Heart left ventricle (tissue), 16 donors: ENCODE results near the gene DBH. TPM values are rescaled to one million over a fixed set of nuclear protein-coding genes. Genes with fewer than 3 reads are reported as not detected.

Experiments used
- ATAC-seq, 4 donors: fragments of 200-7000 bp; cut with Tn5 transposase; one replicate each; pipeline ENCODE4 v1.9.1; 2020 to 2022; ENCODE audit warnings: moderate library complexity in 4 of 4, mild to moderate bottlenecking in 3 of 4, moderate number of reproducible peaks in 1 of 4
- DNase-seq, 5 donors: peaks; one replicate each; pipeline ENCODE4 v3.0.0-alpha.2; 2020
- H3K27ac ChIP-seq, 12 donors: fragments of 200-600 bp; sonication (generic) in 4 of 12; one replicate each; pipeline versions ENCODE4 v1.5.0 to v1.8.0; 2016 to 2022; ENCODE audit warnings: mild to moderate bottlenecking in 2 of 12
- H3K27me3 ChIP-seq, 9 donors: fragments of 200-600 bp; sonication (generic) in 2 of 9; one replicate each; pipeline versions ENCODE4 v1.5.1 to v1.8.0; 2016 to 2022; ENCODE audit warnings: mild to moderate bottlenecking in 3 of 9
- H3K36me3 ChIP-seq, 9 donors: fragments of 200-600 bp; sonication (generic) in 2 of 9; one replicate each; pipeline versions ENCODE4 v1.5.0 to v1.8.0; 2018 to 2022; ENCODE audit warnings: mild to moderate bottlenecking in 2 of 9
- H3K4me1 ChIP-seq, 12 donors: fragments of 200-600 bp; sonication (generic) in 4 of 12; one replicate each; pipeline versions ENCODE4 v1.5.0 to v1.8.0; 2016 to 2022; ENCODE audit warnings: mild to moderate bottlenecking in 3 of 12
- H3K4me3 ChIP-seq, 12 donors: fragments of 200-600 bp; sonication (generic) in 4 of 12; one replicate each; pipeline versions ENCODE4 v1.5.0 to v1.8.0; 2017 to 2022; ENCODE audit warnings: mild to moderate bottlenecking in 9 of 12, moderate library complexity in 4 of 12
- H3K9me3 ChIP-seq, 12 donors: fragments of 200-600 bp; sonication (generic) in 4 of 12; one replicate each; pipeline versions ENCODE4 v1.5.0 to v1.8.0; 2016 to 2022; ENCODE audit warnings: mild to moderate bottlenecking in 1 of 12
- CTCF ChIP-seq, 12 donors: fragments of 200-600 bp; sonication (generic) in 4 of 12; IDR thresholded peaks; one replicate each; pipeline versions ENCODE4 v1.5.0 to v1.8.0; 2018 to 2022; ENCODE audit warnings: antibody characterized with exemption in 12 of 12, mild to moderate bottlenecking in 5 of 12
- POLR2A ChIP-seq, 2 donors: fragments of 450-650 bp; IDR thresholded peaks; one replicate each; pipeline ENCODE4 v1.6.1; 2017; ENCODE audit warnings: antibody characterized with exemption in 2 of 2, mild to moderate bottlenecking in 2 of 2, moderate library complexity in 2 of 2
- WGBS, 4 donors: extraction: QIAGEN DNeasy Blood & Tissue Kit in 2 of 4; methylation state at CpG; one replicate each; pipeline versions ENCODE4 v1.1.5 to v1.1.7; 2013 to 2018; 5-methylcytosine and 5-hydroxymethylcytosine counted together
- intact Hi-C, 10 donors: fragments of 100-400 bp; cut with DNase I; formaldehyde crosslinking; loops; one replicate each; pipeline versions ENCODE4 v1.11.1 to v1.14.2; 2022
- polyA plus RNA-seq, 2 donors: library from polyadenylated mRNA; stranded (reverse); fragments of 200-250 nt; gene quantifications; one replicate each; pipeline ENCODE4 v1.2.3, GENCODE V29; 2013
- total RNA-seq, 9 donors: library from RNA; depleted of rRNA in 2 of 9; stranded (reverse); fragments of >200 nt in 2 of 9; fragmentation: NEBNext Ultra II Directional in 3 of 9; extraction: Animal tissue kit (Norgen Biotek cat#: 25700) in 3 of 9; gene quantifications; one replicate each; pipeline versions ENCODE4 v1.1.0 to v1.2.4, GENCODE V29; 2016 to 2023
- donor health status: ischemic (EF 13 %, LVEDD 7.1; RV severe dilation, severe dysfunction).
- donor health status: healthy with polysubstance abuse.
- donor health status: DM: no; HTN: yes; CAD: no.
- donor health status: DM: no; HTN: no; CAD: no.
- donor health status: ischemic (EF 25% LVEDD 6.9; RV normal size, moderate dysfunction).
- donor health status: ischemic (EF 25% LVEDD 5.7; RV mildly dilated, moderate dysfunction).
- donor health status: healthy.
- donor health status: DM: yes; HTN: yes; CAD: no.
- donor health status: ischemic (EF 35%, LVEDD 5.7; RV mildly dilated, moderate dysfunction).
- donor health status: nonischemic (EF 11% LVEDD 7.7; RV severe dilation, severe dysfunction).
- donor health status: DM: yes; HTN: yes; CAD: no.
- donor health status: PGD.
- donor health status: ischemic (EF 29% LVEDD 5.4; RV normal size, mild dysfunction).
- donor health status: nonischemic (EF 23%, LVEDD 6.1; RV moderate dilation, normal function).

Gene DBH
- total and polyA plus RNA-seq, 11 donors, result 0.06 to 0.08 TPM; not detected in 9

DNA sequence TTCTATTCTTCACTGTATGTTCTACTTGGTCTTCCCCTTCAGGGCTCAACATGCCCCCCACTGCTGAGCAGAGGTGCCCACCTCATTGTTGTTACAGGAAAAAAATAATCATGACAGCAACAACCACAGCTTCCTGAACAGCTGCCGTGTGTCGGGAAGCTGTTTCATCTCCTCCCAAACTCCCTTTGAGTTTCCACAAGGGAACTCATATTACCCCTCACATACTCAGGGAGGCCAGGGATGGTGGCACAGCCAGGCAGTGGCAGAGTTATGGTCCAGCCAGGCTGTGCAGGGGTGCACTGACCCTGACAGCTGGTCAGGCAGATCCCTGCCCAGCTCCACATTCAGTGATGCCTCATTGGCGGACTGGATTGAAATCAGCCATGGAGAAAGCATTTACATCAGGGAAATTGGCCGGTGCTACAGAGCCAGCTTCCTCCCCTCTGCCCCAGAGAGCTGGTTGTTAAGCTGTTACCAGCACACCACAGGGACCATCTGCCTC is 64.7 kb downstream of the DBH start:
- Histone ChIP-seq H3K27ac (no peak overlapping the region), H3K4me1 (peaks cover 0 to 26% (median 9%) of the 10 kb centered on the region in 12 donors), H3K36me3 (no peaks in the 10 kb centered on the region), H3K27me3 (peaks cover 0 to 32% (median 20%) of the 10 kb centered on the region in 9 donors), H3K4me3 (no peak overlapping the region), H3K9me3 (no peaks in the 10 kb centered on the region)
- 58 to 66% (median 63%) methylated on average over 3 to 4 of the region's 4 CpGs for WGBS, 4 donors
- ATAC-seq (peak in 1 of 4 donors; percentile 16), DNase-seq (peak in 1 of 5 donors; percentile 34)
- TF ChIP-seq CTCF (IDR thresholded peaks at IDR 0.05), result no peak
- TF ChIP-seq POLR2A (IDR thresholded peaks at IDR 0.05), result no peak
- intact Hi-C loops, result no loop called here

DNA sequence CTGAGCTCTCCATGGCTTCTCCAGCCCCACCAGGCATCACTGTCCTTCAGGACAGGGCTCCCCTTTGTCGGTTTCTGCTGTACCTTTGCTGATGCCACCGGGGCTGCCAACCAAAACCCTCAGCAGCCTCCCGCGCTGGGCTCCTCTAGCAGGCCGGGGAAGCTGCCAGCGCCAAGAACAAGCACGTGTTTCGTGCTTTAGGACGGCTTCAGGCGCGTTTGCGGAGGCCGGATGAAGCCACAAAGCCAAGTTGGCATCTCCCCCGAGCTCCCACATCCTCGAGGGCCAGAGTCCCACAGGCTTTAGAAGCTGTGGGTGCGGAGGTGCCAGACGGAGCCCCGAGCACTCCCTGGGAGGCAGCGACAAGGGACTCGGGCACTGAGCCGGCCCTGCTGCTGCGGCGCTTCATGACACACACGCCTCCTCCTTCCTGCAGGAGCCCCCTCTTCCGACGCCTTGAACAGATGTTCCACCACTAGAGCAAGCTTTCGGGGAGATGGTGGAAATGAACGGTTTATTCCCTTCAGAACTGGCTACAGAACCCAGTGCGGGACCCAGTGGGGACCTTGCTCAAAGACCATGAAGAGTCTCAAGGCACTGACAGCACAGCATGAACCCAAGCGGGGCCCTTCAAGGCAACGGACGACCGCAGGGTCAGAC is 65.3 kb downstream of the DBH start:
- no peaks in the 10 kb centered on the region for H3K36me3 ChIP-seq
- ATAC-seq (no peak), DNase-seq (peak in 4 of 5 donors; percentile 4 to 63 (median 18))
- peaks cover 0 to 32% (median 20%) of the 10 kb centered on the region in 9 donors for H3K27me3 ChIP-seq
- peak overlapping the region in 2 of 12 donors; percentile 22 to 37 for H3K27ac ChIP-seq
- TF ChIP-seq CTCF (IDR thresholded peaks at IDR 0.05) (no peak), POLR2A (IDR thresholded peaks at IDR 0.05) (no peak)
- no peaks in the 10 kb centered on the region for H3K9me3 ChIP-seq
- peaks cover 0 to 26% (median 11%) of the 10 kb centered on the region in 12 donors for H3K4me1 ChIP-seq
- intact Hi-C loops, result no loop called here
- H3K4me3 ChIP-seq, result no peak overlapping the region
- 67 to 78% (median 69%) methylated on average over 29 to 33 of the region's 33 CpGs for WGBS, 4 donors

GRCh38 chr9:133701981-133702797 is 66.0 kb downstream of the DBH start:
- peak overlapping the region in 3 of 12 donors; percentile 22 to 37 (median 30) for H3K27ac ChIP-seq
- H3K9me3 ChIP-seq, result no peaks in the 10 kb centered on the region
- intact Hi-C loops, result no loop called here
- DNase-seq (peak in 3 of 5 donors; percentile 26 to 64 (median 41)), ATAC-seq (peak in 1 of 4 donors; percentile 66)
- TF ChIP-seq CTCF (IDR thresholded peaks at IDR 0.05) (no peak), POLR2A (IDR thresholded peaks at IDR 0.05) (no peak)
- H3K36me3 ChIP-seq, result no peaks in the 10 kb centered on the region
- peak overlapping the region in 9 of 12 donors; percentile 11 to 40 (median 34) for H3K4me3 ChIP-seq
- peaks cover 0 to 32% (median 20%) of the 10 kb centered on the region in 9 donors for H3K27me3 ChIP-seq
- H3K4me1 ChIP-seq, result peaks cover 0 to 30% (median 16%) of the 10 kb centered on the region in 12 donors
- 28 to 56% (median 36%) methylated on average over 21 to 39 of the region's 39 CpGs for WGBS, 4 donors
